HG02588 (cell line): ENCODE data around the gene RUNX2.
"Not testable (repeated sequence)": the region's sequence is repeated elsewhere in the genome, so short reads cannot be mapped to it uniquely, and the experiment has no call there.

Experiments
- ATAC-seq: cut with Tn5 transposase; IDR thresholded peaks from one replicate; pipeline ENCODE4 v1.9.1; 2021; ENCODE audit warnings: mild to moderate bottlenecking, moderate library complexity; ENCODE audit not compliant: unreplicated experiment

Gene RUNX2

GRCh38 chr6:45454008-45454911, 126.1 kb downstream of the RUNX2 start:
- no peak for ATAC-seq

DNA sequence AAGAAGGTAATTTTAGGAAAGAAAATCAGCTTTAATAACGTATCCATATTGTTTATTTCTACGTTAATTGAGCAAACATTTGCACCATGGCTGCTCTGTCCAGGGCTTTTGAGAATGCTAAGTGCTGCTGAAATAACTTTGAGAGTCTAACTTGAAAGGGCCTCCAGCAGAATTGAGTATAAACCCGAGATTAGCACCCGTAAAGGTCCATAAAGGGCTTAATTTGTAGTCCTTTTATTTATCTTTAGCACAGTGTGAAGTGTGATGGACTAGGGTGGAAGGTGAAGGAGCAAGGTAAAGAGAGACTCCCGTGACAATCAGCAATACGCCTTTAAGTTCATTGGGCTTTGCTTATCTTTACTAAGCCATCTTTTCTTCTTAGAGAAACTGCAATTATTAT, 127.3 kb downstream of the RUNX2 start:
- no peak for ATAC-seq

DNA sequence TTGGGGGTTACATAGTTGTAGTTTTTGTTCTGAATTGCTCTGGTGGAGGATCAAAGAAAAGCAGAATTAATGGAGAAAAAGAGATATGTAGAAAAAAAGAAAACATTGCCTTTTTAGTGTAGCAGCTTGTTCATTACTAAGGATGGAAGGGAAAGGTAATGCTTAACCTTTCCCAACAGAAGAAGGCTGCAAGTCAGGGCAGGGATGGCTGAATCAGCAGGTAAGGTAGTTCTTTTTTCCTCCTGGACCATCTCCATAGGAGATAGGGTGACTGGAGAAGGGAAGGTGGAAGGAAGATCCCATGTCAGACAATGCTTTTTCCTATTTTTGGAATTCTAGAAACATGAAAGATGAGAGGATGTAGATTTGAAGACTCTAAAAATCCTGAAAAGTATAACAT, 129.0 kb downstream of the RUNX2 start:
- no peak for ATAC-seq

DNA sequence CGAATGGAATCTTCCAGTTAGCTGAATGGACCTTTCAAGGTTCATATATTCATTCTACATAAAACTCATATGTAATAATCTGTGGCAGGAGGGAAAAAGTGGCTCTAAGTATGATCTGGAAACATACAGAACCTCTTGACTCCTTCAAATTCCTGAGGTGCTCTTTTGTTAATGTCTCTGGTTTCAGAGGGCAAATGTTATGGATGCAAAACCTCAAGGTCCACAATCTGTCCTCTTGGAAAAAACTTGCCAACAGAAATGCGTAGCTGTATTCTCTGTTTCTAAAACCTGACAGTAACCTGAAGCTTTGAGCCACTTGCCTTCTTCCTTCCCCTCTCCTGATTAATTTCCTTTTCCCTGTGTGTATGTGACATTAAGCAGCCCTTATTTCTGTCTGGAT, 130.5 kb downstream of the RUNX2 start:
- ATAC-seq, result no peak

DNA sequence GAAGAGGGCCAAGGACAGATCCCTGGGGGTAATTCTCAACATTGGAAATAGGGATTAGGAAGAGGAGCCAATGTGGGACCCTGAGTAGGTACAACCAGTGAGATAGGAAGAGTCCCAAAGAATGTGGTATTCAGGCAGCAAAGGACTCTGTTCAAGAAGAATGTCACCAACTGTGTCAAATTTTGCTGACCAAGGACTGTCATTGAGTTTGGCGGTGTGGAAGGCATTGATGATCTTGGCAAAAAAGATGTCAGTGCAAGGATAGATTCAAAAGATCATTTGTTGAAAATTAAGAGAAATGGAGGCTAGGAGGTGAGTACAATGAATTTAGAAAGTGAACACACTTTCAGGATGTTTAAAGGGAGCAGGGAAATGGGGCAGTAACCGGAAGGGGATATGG, 132.0 kb downstream of the RUNX2 start:
- ATAC-seq, result no peak

DNA sequence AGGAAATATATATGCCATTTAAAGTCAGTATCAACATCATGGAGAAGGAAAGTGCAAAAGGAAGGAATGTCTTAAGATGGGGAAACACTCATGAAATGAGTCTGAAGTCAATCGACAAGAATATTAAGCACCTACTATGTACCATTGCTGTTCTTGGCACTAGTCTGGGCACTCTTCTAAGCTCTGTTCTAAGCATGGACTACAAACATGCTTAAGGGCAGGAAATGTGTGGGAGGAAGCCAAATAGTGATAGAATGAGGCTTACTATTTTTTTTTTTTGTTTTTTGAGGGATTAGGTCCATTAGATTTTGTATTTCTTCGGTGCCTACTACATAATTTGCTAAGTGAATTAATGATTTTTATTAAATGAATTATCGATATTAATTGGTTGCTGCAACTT, 133.4 kb downstream of the RUNX2 start:
- ATAC-seq, result no peak

GRCh38 chr6:45462190-45463134, 134.3 kb downstream of the RUNX2 start:
- ATAC-seq, result no peak

DNA sequence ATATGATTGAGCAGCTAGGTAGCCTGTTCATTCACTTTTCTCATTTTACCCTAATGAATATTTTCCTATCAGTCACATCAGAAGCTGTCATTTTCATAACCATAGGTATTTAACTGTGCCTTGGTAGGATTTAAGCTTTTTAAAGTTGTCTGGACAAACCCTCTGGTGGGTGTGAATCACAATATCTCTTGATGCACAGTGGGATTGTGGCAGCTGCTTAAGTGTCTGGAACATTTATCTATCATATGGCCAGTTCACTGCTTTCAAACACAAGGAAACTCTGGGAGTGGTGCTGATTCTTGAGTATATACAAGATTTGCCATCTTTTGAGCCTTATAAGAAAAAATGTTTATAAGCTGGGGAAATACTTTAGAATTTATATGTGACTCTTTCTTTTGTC, 136.6 kb downstream of the RUNX2 start:
- ATAC-seq, result no peak

DNA sequence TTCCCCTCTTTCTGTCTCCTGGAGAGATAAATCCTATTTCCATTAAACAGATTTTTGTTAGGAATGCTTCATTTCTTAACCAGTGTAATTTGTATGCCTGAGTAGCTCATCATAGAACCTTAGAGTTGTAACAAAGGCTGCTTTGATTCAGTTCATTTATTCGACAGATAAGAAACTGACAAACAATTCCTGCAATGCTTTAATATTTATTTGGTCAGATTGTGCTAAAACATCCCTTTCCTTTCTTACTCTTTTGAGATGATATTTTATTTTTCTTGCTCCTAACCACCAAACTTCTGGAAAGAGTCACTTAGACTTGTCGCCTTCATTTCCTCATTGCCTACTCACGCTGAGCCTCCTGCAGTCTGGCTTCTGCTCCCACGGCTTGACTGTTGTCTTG, 138.6 kb downstream of the RUNX2 start:
- ATAC-seq, result no peak

GRCh38 chr6:45467417-45467816, 139.3 kb downstream of the RUNX2 start:
- ATAC-seq, result not testable (repeated sequence)

- no peak for ATAC-seq
These were observed 139.7 kb downstream of the RUNX2 start for GRCh38 chr6:45467853-45468252.

GRCh38 chr6:45469663-45470062, 141.5 kb downstream of the RUNX2 start:
- no peak for ATAC-seq

- ATAC-seq, result no peak
These were observed 142.1 kb downstream of the RUNX2 start for GRCh38 chr6:45470131-45470738.

DNA sequence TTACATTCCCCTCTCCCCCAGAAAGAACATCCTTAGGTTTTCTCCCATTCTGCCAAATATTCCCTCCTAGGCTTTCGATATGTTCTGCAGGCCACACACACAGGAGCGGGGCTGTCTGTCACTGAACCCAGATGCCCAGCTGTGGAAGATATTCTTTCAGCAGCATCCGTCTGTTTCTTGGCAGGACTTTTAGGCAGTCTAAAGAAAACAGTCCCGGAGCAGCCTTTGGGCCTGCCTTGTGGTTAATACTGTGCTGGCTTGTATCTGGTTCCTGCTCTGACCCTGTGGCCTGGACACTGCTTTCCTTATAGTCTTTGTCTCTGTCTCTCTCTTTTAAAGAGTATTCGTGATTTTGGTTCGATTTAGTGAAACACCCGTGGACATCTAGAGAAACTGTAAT, 144.3 kb downstream of the RUNX2 start:
- ATAC-seq, result no peak

- ATAC-seq, result no peak
These were observed 145.2 kb downstream of the RUNX2 start for GRCh38 chr6:45473121-45473993.

DNA sequence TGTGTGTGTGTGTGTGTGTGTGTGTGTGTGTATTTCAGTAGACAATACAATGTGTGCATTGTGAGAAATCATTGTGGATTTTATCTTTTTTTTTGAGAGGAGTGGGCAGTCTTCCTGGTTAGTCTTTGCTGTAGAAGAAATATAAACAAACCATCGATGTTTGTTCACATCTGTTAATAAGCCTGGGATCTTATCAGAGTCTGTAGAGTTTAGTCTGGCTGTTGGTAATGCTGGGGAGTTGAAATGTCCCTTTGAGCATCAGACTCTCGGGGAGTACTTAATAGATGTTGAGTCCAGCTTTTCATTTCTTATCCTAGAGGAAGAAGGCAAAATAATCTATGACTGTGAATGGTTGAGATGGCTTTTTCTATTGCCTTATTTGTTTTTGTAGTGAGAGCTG, 146.2 kb downstream of the RUNX2 start:
- ATAC-seq, result no peak

DNA sequence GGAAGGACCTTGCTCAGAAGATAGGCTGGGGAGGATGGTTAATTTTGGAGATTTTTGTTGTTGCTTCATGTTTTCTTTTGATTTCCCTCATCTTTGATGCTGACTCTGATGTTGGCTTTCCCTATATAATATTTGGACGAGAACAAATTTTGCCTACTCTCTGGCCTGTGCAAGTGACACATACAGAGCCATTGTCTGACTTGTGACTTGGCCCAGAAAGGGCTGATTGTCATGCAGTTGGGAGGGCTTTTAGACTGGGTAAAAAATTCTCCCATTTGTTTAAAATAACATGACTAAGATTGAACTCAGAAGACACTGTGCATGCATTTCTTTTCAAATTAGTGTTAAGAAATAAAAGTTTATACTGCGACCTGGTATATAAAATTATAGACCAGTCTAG, 148.2 kb downstream of the RUNX2 start:
- no peak for ATAC-seq

- ATAC-seq, result no peak
These were observed 149.1 kb downstream of the RUNX2 start for GRCh38 chr6:45477278-45477677.

DNA sequence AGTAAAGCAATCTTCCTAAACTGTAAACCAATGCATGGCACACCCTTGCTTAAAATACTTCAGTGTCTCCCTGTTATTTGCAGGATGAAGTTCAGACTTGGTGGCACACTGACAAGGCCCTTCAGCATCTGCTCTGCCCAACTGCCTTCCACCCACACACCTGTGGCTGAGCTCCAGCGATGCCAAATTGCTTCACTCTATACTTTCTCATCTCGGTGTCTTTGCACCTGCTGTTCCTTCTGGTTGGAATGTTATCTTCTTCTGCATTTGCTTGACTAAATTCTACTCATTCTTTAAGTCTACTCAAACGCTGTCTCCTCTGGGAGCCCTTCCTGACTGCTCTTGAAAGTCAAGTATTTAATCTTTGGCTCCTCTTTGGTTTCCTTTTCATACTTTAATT, 149.7 kb downstream of the RUNX2 start:
- no peak for ATAC-seq

- ATAC-seq, result no peak
These were observed 150.1 kb downstream of the RUNX2 start for GRCh38 chr6:45478240-45478639.
